Right lobe of liver (tissue), 6 donors: ENCODE data around the gene CD177. TPM values are rescaled to one million over a fixed set of nuclear protein-coding genes. Genes with fewer than 3 reads are reported as not detected.
"Not testable (repeated sequence)": the region's sequence is repeated elsewhere in the genome, so short reads cannot be mapped to it uniquely, and the experiment has no call there.

ENCODE experiments used
- ATAC-seq, 4 donors: fragments of 200-7000 bp; cut with Tn5 transposase; one replicate each; pipeline ENCODE4 v1.9.1; 2020; ENCODE audit warnings: mild to moderate bottlenecking in 4 of 4, moderate library complexity in 4 of 4
- DNase-seq, 3 donors: peaks; one replicate each; pipeline ENCODE4 v3.0.0-alpha.2; 2020
- H3K27ac ChIP-seq, 3 donors: fragments of 200-600 bp; one replicate each; pipeline ENCODE4 v1.8.0; 2022
- H3K27me3 ChIP-seq, 2 donors: fragments of 200-600 bp; one replicate each; pipeline ENCODE4 v1.8.0; 2022
- H3K36me3 ChIP-seq, 4 donors: fragments of 200-600 bp; sonication (generic) in 1 of 4; one replicate each; pipeline versions ENCODE4 v1.5.1 to v1.8.0; 2017 to 2022; ENCODE audit warnings: control low read depth in 1 of 4
- H3K4me1 ChIP-seq, 4 donors: fragments of 200-600 bp; sonication (generic) in 1 of 4; one replicate each; pipeline versions ENCODE4 v1.5.1 to v1.8.0; 2017 to 2022; ENCODE audit warnings: control low read depth in 1 of 4
- H3K4me3 ChIP-seq, 3 donors: fragments of 200-600 bp; one replicate each; pipeline ENCODE4 v1.8.0; 2022
- H3K9me3 ChIP-seq, 4 donors: fragments of 200-600 bp; sonication (generic) in 1 of 4; one replicate each; pipeline versions ENCODE4 v1.5.1 to v1.8.0; 2017 to 2022; ENCODE audit warnings: control low read depth in 1 of 4
- CTCF ChIP-seq, 4 donors: fragments of 200-600 bp in 3 of 4; fragments of 450-650 bp in 1 of 4; IDR thresholded peaks; one replicate each; pipeline versions ENCODE4 v1.5.1 to v1.8.0; 2016 to 2022; ENCODE audit warnings: antibody characterized with exemption in 4 of 4, mild to moderate bottlenecking in 2 of 4
- POLR2A ChIP-seq: fragments of 450-650 bp; IDR thresholded peaks from one replicate; pipeline ENCODE4 v1.6.1; 2017; ENCODE audit warnings: antibody characterized with exemption, mild to moderate bottlenecking
- WGBS: methylation state at CpG from one replicate; pipeline ENCODE4 v1.1.6; 2018; ENCODE audit warnings: low coverage, low lambda C conversion rate; ENCODE audit not compliant: insufficient coverage; ENCODE audit errors: missing lambda C conversion rate; 5-methylcytosine and 5-hydroxymethylcytosine counted together
- intact Hi-C, 2 donors: fragments of 100-400 bp; cut with DNase I; formaldehyde crosslinking; loops; one replicate each; pipeline versions ENCODE4 v1.11.2 to v1.14.1; 2022
- total RNA-seq, 6 experiments: library from RNA; depleted of rRNA in 2 of 6; stranded (reverse); fragments of >200 nt in 2 of 6; fragmentation: NEBNext Ultra II Directional in 3 of 6; extraction: Animal tissue kit (Norgen Biotek cat#: 25700) in 3 of 6; gene quantifications; one replicate each; pipeline versions ENCODE4 v1.1.0 to v1.2.4, GENCODE V29; 2016 to 2023
- donor health status: DM: no; HTN: yes; CAD: no.
- donor health status: DM: no; HTN: no; CAD: no.
- donor health status: DM: no; HTN: no; CAD: no.
- donor health status: DM: no; HTN: yes; CAD: no.
- donor health status: DM: no; HTN: yes; CAD: no.

Gene CD177
- total RNA-seq, 6 experiments from 2014 or later, result 0.51 to 5.3 (median 1.3) TPM; not detected in 1

- ATAC-seq, result no peak
- intact Hi-C loops, result no loop called here
These were observed 1.3 kb upstream of the CD177 start for GRCh38 chr19:43351998-43352746.

DNA sequence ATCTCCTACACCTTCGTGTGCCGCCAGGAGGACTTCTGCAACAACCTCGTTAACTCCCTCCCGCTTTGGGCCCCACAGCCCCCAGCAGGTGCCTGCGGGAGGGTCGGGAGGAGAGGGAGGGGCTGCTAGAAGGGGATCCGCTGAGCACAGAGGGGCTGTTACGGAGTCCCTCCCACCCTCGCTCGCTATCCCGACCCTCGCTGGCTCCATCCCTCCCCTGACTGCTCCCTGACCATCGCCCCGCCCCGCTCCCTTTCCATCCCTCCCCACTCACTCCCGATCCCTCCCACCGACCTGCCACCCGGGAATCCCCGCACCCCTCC lies 780 bp downstream of the CD177 start:
- no peaks in the 10 kb centered on the region for H3K36me3 ChIP-seq
- DNase-seq (peak in 1 of 3 donors; percentile 45), ATAC-seq (peak in 1 of 4 donors; percentile 6)
- H3K27ac ChIP-seq, result no peak overlapping the region
- intact Hi-C loops, result no loop called here
- H3K9me3 ChIP-seq, result no peaks in the 10 kb centered on the region
- no peaks in the 10 kb centered on the region for H3K27me3 ChIP-seq
- TF ChIP-seq POLR2A (no peak), CTCF (IDR thresholded peaks at IDR 0.05) (no peak)
- H3K4me1 ChIP-seq, result no peaks in the 10 kb centered on the region
- H3K4me3 ChIP-seq, result no peak overlapping the region
- WGBS, result 9% methylated on average over 10 of the region's 19 CpGs

More at GRCh38 chr19:43351998-43352746, 1.3 kb upstream of the CD177 start:
- no peak for TF ChIP-seq CTCF (IDR thresholded peaks at IDR 0.05)
- no peak for TF ChIP-seq POLR2A
- Histone ChIP-seq H3K4me1 (no peaks in the 10 kb centered on the region), H3K36me3 (no peaks in the 10 kb centered on the region), H3K27me3 (no peaks in the 10 kb centered on the region), H3K9me3 (no peaks in the 10 kb centered on the region), H3K27ac (no peak overlapping the region), H3K4me3 (no peak overlapping the region)
- 43% methylated on average over 7 of the region's 7 CpGs for WGBS
- no peak for DNase-seq

DNA sequence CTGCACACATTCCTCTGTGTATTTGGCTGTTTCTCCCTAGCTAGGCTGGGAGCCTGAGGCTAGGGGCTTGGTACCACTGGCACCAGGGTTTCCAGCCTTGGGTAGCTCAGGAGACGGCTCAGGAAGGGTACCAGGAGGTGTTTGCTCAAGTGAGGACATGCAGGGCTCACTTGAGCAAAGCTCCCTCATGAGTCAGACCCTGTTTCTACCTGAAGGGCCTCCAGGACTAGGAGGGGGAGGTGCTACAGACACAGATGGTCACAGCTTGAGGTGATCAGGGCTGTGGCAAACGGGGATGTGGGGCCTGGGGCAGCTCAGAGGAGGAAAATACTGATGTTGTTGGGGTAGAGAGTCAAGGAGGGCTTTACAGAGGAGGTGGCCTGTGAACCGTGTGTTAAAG lies 3.3 kb downstream of the CD177 start:
- ATAC-seq, DNase-seq, intact Hi-C loops, H3K4me3 ChIP-seq, H3K27ac ChIP-seq, H3K4me1 ChIP-seq, H3K27me3 ChIP-seq, H3K9me3 ChIP-seq, H3K36me3 ChIP-seq: not testable (repeated sequence)
- WGBS, result no CpG with 5 or more reads among the region's 3 CpGs

DNA sequence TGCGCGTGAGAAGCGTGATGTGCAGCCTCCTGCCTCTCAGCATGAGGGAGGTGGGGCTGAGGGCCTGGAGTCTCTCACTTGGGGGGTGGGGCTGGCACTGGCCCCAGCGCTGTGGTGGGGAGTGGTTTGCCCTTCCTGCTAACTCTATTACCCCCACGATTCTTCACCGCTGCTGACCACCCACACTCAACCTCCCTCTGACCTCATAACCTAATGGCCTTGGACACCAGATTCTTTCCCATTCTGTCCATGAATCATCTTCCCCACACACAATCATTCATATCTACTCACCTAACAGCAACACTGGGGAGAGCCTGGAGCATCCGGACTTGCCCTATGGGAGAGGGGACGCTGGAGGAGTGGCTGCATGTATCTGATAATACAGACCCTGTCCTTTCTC lies 8.7 kb downstream of the CD177 start:
- 38% methylated on average over 4 of the region's 8 CpGs for WGBS
- H3K36me3 ChIP-seq, result no peaks in the 10 kb centered on the region
- no peaks in the 10 kb centered on the region for H3K4me1 ChIP-seq
- ATAC-seq, result no peak
- no peak for TF ChIP-seq CTCF (IDR thresholded peaks at IDR 0.05)
- no peak for TF ChIP-seq POLR2A
- no peak overlapping the region for H3K27ac ChIP-seq
- H3K27me3 ChIP-seq, result no peaks in the 10 kb centered on the region
- H3K4me3 ChIP-seq, result no peak overlapping the region
- intact Hi-C loops, result no loop called here
- no peak for DNase-seq
- no peaks in the 10 kb centered on the region for H3K9me3 ChIP-seq

DNA sequence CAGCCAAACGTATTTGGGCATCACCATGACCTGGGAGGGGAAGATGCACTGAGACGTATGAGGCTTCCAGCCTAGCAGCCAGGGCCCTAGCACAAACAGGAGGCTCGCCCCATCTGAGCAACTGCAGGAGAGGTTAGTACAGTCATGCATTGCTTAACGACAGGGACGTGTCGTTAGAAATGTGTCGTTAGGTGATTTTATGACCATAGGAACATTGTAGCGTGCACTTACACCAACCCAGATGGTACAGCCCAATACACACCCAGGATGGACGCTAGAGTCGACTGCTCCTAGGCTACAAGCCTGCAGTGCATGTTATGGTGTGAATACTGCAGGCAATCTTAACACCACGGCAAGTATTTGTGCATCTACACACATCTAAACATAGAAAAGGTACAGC lies 9.3 kb downstream of the CD177 start:
- no peaks in the 10 kb centered on the region for H3K27me3 ChIP-seq
- TF ChIP-seq POLR2A (no peak), CTCF (IDR thresholded peaks at IDR 0.05) (no peak)
- intact Hi-C loops, result no loop called here
- H3K36me3 ChIP-seq, result no peaks in the 10 kb centered on the region
- H3K4me3 ChIP-seq, result no peak overlapping the region
- ATAC-seq (no peak), DNase-seq (no peak)
- no peaks in the 10 kb centered on the region for H3K4me1 ChIP-seq
- no peak overlapping the region for H3K27ac ChIP-seq
- 54% methylated on average over 11 of the region's 11 CpGs for WGBS
- H3K9me3 ChIP-seq, result no peaks in the 10 kb centered on the region

GRCh38 chr19:43365677-43366076 lies 12.2 kb downstream of the CD177 start:
- DNase-seq, intact Hi-C loops, H3K27me3 ChIP-seq, H3K9me3 ChIP-seq, H3K4me3 ChIP-seq, ATAC-seq, H3K36me3 ChIP-seq, H3K4me1 ChIP-seq, H3K27ac ChIP-seq: not testable (repeated sequence)
- WGBS, result 63% methylated on average over 4 of the region's 9 CpGs
